Stimulated activated CD4-positive, alpha-beta T cell treated with anti-CD3 and anti-CD28 coated beads, Interleukin-4, amount 100 ng/mL, for 48 hours (primary cell): ENCODE measurements around the gene TUBA3E.
A peak's percentile ranks its signal among the peaks of the same experiment; 100 is the strongest.
"Not testable (repeated sequence)": the region's sequence is repeated elsewhere in the genome, so short reads cannot be mapped to it uniquely, and the experiment has no call there.

Experiments
- DNase-seq, 2 donors: peaks; one replicate each; pipeline ENCODE4 v3.0.0-alpha.2; 2020; ENCODE audit warnings: low read depth in 2 of 2

The TUBA3E gene

DNA sequence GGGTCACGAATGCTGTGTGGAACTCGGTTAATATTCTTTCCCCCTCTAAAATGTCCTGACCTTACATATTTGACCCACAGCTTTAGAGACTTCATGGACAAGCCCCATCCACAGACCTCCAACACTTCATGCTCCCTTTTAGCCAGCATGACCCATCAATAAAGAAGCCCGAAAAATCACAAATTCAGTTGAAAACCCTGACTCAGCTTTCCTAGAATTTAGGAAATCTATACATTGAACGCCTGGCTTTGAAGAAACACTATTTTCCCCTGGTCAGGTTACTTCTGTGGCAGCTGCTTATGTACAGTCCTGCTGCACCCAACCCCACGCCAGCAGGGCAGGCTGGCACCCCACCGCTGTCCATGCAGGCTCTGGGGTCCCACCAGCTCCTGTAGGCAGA lies 6.9 kb downstream of the TUBA3E start:
- not testable (repeated sequence) for DNase-seq

DNA sequence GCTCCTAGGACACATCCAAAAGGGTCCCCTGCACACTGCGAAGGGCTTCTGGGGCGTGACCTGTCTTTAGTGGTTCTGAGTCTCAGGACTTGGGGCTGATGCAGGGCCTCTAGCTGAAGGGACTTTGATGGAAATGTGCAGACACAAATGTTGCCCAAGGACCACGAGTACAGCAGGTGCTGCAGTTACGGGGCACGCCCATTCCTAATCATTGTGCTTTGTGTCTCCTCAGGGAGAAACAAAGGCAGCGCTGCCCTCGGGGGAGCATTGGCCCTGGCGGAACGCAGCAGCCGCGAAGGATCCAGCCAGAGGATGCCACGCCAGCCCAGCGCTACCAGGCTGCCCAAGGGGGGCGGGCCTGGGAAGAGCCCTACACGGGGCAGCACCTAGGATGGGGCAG lies 8.0 kb downstream of the TUBA3E start:
- no peak for DNase-seq

DNA sequence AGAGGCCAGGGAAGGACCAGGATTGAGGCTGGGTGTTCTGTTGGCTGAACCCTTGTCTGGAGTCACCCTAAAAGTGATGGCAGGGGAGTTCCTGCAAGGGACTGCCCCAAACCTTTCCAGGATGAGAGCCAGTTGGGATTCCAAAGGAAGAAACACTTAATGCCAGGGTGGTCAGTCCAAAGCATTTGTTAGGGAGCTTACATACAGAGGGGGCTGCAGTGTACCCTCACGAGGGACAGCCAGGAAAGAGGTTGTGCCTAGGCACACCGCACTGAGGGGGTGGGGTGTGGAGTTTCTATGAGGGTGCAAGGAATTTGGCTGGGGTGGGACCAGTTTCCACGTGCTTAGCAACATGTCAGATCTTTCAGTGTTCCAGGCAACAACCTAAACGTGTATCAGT lies 9.3 kb downstream of the TUBA3E start:
- DNase-seq: not testable (repeated sequence)

DNA sequence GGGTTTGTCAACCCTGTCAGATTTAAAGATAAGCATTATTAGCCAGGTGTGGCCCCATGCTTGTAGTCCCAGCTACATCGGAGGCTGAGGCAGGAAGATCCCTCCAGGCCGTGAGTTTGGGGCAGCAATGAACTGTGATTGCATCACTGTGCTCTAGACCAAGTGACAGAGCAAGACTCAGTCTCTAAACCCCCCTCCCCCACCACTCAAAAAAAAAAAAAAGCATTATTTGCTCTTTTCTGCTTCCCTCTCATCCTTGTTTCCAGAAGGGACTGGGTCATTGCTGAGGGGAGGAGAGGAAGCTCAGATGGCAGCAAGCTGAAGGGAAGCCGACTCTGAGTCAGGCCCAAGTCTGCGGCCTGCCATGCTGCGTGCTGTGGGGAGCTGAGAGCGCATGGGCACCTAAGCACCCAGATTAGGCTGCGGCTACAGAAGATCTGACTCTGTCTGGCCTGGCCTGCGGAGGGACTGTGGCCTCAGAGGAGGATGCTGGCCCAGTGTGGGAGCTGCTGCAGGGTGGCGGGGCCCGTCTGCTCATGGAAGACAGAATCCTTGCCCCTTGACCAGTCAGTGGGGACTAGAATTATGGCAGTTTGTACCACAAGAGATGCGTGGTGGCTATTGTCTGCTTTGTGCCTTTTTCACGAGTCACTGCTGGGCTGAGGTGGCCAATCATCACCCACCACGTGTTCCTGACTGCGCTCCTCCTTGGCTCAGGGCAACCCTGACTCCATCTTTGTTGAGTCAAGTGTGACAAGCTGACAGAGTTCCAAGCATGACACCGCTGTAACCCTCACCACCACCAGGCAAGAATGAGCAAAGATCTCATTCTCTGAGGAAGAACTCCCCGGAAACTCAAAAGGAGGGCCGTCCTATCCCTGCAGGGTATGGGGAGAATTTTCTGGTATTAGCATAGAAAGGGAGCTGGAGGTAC lies 10.1 kb downstream of the TUBA3E start:
- DNase-seq: not testable (repeated sequence)

DNA sequence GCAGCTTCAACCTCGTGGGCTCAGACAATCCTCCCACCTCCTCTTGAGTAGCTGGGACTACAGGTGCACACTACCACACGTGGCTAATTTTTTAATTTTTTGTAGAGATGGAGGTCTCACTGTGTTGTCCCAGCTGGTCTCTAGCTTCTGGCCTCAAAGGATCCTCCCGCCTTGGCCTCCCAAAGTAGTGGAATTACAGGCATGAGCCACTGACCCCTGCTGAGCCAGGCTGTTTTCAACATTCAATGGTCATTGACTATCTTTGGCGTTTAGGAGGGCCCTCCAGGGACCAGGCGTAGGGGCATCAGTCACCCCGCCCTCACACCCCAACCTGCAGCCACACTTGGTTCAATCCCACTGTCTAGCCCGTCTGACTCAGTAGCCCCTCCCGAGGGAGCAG lies 11.0 kb downstream of the TUBA3E start:
- no peak for DNase-seq

DNA sequence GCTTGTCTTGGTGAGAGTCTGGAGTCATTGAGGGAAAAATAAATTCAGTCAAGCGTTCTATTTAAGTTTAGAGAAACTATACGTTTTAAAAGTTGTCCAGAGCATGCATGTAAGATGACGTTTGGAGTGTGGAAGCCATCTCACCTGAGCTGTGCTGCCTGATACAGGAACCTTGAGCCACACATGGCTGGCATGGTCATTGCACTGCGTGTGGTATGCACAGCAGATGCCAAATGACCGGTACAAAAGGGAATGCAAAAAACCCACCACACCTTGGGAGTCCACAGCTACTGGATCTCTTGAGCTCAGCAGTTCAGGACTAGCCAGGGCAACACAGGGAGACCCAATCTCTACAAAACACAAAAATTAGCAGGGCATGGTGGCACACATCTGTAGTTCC lies 11.8 kb downstream of the TUBA3E start:
- no peak for DNase-seq

DNA sequence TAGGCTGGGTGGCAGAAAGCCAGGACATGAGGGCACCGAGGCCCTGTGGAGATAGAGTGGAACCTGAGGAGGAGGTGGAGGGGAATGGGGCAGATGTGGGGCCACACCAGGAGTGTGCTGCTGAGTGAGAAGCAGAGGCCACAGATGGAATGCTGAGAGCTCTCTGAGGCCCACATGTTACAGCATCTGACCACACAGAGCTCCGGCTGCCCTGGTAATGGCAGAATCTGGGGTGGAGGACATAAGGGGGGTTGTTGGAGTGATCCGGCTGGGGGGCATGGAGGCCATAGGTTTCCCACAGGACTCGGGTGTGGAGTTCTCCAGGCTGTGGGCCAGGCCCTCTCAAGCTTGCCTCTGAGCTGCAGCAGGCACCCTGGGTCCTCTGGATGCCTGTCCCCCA lies 12.3 kb downstream of the TUBA3E start:
- DNase-seq: no peak

DNA sequence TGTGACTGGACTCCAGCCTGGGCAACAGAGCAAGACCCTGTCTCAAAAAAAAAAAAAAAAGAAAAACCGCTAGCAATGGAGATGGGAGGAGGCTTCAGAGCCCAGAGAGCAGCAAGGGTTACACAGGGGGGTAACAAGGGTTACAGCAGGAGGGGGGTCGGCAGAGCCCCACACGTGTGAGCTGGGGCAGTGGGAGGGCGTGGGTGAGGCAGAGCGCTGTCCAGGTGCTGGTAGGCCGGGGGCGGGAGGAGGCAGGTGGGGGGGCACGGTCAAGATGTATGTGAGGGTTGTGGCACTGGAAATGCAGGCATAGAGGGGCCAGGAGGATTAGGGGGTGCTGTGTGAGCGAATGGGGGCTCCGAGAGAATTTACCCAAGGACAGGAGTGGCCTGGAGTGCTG lies 12.8 kb downstream of the TUBA3E start:
- no peak for DNase-seq

DNA sequence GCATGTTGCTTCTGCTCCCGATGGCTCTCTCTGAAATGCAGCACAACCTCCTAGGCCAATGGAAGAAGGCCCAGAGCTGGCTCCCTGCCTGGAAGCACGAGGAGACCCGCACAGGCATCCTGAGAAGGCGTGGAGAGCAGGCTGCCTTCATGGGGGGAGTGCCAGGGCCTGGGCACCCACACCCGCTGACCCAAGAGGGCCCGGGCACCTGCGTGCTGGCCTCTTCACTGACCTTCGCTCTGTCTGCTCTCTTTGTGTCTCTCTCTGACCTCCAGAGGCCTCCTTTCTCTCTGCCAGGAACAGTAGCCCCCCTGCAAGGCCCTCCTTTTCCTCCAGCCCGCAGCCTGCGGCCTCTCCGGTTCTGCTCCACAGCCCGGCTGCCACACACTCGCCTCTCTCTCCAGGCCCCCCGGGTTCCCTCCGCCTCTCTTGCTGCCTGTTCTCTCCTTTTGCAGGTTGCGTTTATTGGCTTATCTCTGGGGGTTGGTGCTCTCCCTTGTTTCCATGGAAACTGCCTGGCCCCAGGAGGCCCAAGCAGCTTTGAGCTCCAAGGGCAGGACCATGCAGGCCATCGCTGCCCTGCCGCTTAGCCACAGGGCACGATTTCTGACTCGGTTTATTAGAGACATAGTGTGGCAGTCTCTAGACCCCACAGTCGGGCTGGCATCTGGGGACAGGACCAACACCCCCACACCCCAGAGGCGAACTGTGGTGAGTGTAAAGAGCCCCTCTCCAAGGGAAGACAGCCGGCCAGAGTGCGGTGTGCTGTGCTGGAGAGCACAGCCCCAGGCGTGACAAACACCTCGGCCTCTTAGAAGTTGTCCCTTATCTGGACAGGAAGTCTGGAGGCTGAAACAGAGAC lies 14.5 kb downstream of the TUBA3E start:
- DNase-seq: no peak

DNA sequence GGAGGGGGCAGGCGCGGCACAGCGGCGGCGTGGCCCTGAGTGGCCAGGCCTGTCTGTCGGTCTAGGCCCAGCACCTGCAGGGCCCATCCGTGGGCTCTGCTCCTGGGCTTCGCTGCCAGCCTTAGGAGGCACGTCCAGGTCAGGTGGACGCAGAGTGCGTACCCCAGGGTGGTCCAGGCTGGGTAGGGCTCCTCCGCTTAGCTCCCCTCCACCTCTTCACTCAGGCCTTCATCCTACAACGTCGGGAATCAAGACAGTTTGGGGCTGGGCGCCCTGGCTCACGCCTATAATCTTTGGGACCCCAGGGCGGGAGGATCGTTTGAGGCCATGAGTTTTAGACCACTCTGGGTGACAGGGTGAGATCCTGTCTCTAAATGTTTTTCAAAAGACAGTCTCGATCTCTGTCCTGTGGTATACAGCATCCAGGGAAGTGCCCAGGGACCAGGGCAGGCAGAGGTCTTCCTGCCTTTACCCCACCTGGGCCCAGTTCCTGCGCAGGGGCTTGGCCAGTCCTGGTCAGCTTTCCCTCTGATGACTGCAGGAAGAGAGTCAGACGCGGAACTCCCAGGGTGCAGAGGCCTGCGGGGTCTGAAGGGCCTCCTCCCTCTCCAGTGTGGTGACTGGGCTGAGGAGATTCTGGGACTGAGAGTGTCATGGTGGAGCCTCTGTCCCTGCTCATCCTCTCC lies 15.3 kb downstream of the TUBA3E start:
- peak in 1 of 2 donors; percentile 7 for DNase-seq

DNA sequence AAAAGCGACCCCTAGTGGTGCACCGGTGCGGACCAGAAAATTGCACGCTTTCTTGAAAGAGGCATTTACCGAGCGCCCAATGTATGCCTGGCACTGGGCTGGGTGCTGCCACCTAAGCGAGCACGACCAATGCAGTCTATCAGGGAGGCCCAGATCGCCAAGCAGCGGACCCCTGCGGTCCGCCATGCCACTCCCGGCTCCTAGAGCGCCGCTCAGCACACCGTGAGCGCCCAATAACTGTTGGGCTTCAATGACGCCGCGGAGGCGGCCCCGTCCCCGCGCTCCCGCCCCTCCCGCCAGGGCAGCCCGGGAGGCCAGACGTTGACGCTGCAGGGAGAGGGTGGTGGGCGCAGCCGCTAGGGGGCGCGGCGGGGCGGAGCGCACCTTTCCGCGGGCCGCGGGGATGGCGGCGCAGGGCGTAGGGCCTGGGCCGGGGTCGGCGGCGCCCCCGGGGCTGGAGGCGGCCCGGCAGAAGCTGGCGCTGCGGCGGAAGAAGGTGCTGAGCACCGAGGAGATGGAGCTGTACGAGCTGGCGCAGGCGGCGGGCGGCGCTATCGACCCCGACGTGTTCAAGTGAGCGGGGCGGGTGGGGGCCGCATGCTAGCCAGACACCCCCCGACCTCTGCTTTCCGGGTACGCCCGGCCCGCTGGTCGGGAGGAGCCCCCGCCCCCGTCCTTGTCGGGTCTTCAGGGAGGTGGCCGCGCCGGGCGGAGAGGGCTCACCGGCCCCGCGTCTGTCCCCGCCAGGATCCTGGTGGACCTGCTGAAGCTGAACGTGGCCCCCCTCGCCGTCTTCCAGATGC lies 16.2 kb downstream of the TUBA3E start, which contains the start of gene MZT2B:
MZT2B (plus strand) TSS at position 383 of the 803 bp plus-strand sequence; CDS start at position 404, 21 bp downstream.
- peak; percentile 83 to 89 for DNase-seq

DNA sequence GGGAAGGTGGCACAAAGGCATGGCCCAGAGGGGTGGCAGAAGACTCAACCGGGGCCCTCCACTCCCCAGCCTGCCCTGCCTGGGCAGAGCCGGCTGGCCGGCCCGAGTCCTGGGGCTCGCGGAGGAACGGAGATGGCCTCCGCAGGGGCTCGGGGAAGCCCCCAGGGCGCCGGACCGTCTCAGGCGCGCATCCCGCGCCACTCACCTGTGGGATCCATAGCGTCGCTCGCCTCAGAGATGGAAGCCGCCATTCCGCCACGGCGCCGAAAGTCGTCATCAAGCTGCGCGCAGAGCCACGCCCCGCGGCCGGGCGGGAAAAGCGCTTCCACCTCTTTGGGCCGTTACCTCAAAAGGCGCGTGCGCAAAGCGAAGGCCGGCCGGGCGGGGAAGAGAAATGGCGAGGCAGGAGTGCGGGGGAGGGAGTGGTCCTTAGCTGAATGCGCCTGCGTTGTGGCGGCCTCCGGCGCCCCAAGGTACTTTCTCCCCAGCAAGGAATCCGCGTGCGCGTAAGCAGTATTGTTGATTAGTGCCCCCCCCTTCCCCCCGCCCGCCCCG lies 16.8 kb downstream of the TUBA3E start, which contains the start of gene SMPD4:
SMPD4 (minus strand) TSS at position 278 of the 555 bp plus-strand sequence. CDS start 5,010 bp downstream, outside the sequence.
- DNase-seq: peak; percentile 96

DNA sequence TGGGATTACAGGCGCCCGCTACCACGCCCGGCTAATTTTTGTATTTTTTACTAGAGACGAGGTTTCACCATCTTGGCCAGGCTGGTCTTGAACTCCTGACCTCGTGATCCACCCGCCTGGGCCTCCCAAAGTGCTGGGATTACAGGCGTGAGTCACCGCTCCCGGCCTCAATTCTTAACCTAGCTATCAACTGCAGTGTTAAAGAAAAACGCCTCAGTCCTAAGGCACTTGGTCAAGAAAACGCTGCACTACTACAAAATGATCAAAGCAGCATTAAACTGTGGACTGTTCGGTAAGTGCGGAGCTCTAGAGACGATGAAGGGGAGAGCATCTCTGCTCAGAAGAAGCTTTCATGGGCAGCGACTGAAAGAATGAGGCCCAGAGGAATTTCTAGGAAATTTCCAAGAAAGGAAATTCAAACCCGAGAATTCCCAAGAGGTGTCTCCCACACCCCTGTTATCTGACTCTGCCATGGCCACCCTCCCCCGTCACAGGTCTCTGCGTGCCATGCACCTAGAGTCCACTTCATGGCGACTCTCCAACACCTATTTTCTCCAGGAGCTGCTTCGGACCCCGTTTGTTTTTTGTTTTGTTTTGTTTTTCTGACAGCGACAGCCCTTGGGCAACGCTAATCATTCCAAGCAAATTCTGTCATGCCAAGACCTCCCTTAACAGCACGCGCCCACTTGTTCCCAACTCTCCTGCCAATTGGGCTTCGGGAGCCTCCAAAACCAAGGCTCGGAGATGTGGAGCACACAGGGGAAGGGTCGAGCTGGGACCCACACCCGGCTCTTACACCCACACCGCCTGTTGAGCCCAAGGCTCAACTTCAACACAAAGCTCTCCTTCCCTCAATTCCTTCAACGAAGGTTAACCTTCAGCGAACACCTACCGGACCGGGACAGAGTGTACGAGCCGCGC lies 17.6 kb downstream of the TUBA3E start:
- not testable (repeated sequence) for DNase-seq

DNA sequence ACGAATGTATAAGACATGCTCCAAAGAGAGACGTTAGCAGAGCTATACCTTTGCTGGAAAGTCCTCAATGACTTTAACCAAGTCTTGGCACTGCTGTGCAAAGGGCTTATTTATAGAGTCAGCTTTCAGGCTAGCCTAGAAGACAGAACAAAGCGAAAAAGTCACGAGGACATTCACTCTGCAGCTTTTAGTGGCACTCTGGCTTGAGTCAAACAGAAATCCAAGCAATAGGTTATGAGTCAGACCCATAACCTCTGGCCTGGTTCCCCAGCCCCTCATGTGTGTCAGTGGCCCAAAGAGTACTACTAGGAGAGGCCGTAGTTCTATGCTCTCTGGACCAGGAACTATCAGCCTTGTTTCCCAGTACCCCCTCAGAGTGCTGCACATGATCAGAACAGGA lies 23.4 kb downstream of the TUBA3E start:
- not testable (repeated sequence) for DNase-seq

DNA sequence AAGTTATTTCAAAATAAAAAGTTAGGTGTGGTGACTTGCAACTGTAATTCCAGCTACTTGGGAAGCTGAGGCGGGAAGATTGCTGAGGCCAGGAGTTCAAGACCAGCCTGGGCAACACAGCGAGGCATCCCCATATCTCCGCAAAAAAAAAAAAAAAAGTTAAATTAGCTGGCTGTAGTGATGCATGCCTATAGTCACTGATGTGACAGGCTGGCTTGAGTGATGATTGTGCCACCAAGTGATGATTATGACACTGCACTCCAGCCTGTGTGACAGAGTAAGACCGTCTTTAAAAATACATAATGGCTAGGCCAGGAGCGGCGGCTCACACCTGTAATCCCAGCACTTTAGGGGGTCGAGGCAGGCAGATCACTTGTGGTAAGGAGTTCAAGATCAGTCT lies 28.3 kb downstream of the TUBA3E start:
- DNase-seq: no peak

DNA sequence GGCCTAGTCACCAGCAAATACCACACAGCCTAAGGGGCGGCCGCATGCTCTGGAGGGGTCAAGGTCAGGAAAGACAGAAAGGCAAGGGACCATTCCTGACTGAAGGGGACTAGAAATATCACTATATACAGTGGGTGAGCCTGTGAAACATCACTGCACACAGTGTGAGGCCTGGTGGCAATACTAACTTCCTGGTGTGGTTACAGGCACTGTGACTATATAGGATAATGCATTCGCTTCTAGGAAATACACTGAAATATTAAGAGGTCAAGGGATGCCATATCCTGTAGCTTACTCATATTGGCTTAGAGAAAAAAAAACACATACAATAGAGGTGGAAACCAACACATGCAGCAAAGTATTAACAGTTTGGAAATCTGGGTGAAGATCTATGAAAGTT lies 29.1 kb downstream of the TUBA3E start:
- DNase-seq: not testable (repeated sequence)

DNA sequence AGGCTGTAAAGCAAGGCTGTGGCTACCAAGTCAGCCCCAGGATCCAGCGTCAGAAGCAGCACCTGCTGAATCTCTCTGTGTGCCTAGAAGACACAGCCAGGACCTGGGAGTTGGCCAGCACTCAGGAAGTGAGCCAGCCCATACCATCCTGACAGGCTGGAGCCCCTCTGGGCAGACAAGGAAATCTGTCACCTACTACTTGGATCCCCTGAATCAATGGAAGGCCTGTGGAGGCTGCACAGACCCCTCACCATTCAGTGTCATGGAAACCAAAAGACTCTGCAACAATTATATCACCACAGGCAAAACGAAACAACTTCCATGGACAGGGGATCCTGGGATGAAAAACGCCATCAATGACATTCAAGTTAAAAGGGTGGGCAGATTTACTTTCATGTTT lies 31.6 kb downstream of the TUBA3E start:
- DNase-seq: not testable (repeated sequence)

DNA sequence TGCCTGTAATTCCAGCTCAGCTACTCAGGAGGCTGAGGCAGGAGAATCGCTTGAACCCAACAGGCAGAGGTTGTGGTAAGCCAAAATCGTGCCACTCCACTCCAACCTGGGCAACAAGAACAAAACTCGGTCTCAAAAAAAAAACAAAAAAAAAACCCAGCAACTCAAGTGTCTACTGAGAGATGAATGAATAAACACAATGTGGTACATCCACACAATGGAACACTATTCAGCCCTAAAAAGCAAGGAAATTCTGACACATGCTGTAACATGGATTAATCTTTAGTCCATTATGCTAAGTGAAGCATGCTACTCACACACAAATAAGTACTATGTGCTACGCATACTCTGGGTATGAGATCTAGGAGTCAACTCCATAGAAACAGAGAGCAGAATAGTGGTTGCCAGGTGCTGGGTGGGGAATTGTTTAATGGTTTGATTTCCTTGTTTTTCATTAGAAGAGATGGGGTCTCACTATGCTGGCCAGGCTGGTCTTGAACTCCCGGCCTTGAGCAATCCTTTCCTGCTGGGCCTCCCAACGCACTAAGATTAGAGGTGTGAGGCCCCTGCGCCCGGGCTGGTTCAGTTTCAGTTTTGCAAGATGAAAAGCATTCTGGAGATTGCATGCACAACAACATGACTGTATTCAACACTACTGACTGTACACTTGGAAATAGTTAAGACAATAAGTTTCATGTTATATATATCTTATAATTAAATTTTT lies 32.8 kb downstream of the TUBA3E start:
- no peak for DNase-seq

DNA sequence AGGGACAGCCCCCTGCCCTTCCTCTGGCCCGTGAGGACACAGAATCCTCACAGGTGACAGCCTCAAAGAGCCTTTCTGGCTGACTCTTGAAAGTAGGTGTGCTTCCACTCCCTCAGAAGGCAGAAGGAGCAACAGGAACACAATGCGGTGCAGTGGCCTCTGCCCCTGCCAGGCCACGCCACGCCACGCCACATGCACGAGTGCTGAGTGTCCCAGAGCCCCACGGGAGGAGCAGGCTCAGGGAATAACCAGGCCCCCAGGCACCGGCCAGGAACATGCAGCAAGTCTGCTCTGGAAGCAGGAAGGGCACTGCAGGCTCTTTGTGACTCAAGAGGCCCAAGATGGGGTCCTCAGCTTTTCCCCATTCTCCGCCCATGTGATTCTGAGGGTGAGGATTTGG lies 35.3 kb downstream of the TUBA3E start:
- DNase-seq: no peak
